Activated CD8-positive, alpha-beta T cell treated with anti-CD3 and anti-CD28 coated beads for 36 hours (primary cell): ENCODE results near the gene ZNF281. TPM values are rescaled to one million over a fixed set of nuclear protein-coding genes. Genes with fewer than 3 reads are reported as not detected.
A peak's percentile ranks its signal among the peaks of the same experiment; 100 is the strongest.

Experiments used
- ATAC-seq: fragments of 200-7000 bp; cut with Tn5 transposase; one replicate; pipeline ENCODE4 v1.10.0; 2021; ENCODE audit warnings: mild to moderate bottlenecking, moderate library complexity
- CTCF ChIA-PET: fragments of 350-600 bp; sonication (Branson Sonifier 250); formaldehyde crosslinking; loops from one replicate; lab custom pipeline; 2021; ENCODE audit warnings: antibody characterized with exemption; lab: Charles Lee
- POLR2A ChIA-PET: fragments of 350-600 bp; sonication (Branson Sonifier 250); formaldehyde crosslinking; loops from one replicate; lab custom pipeline; 2021; ENCODE audit warnings: antibody characterized with exemption; lab: Charles Lee
- DNase-seq: peaks from one replicate; pipeline ENCODE4 v3.0.0-alpha.2; 2020
- H3K27ac Mint-ChIP-seq: one replicate; pipeline ENCODE4 v1.8.0; 2021; ENCODE audit warnings: mild to moderate bottlenecking, mixed read lengths
- H3K27me3 Mint-ChIP-seq: one replicate; pipeline ENCODE4 v1.8.0; 2021; ENCODE audit warnings: mixed read lengths
- H3K36me3 Mint-ChIP-seq: one replicate; pipeline ENCODE4 v1.8.0; 2021; ENCODE audit warnings: low read depth, mixed read lengths
- H3K4me1 Mint-ChIP-seq: one replicate; pipeline ENCODE4 v1.8.0; 2021; ENCODE audit warnings: low read depth, mixed read lengths
- H3K4me3 Mint-ChIP-seq: one replicate; pipeline ENCODE4 v1.8.0; 2021; ENCODE audit warnings: mild to moderate bottlenecking, moderate library complexity, mixed read lengths
- H3K9me3 Mint-ChIP-seq: one replicate; pipeline ENCODE4 v1.8.0; 2021; ENCODE audit warnings: mixed read lengths
- CTCF ChIP-seq: fragments of 200-600 bp; IDR thresholded peaks from one replicate; pipeline ENCODE4 v1.8.0; 2022; ENCODE audit warnings: antibody characterized with exemption, mild to moderate bottlenecking
- intact Hi-C: fragments of 100-400 bp; cut with micrococcal nuclease; formaldehyde crosslinking; loops from one replicate; pipeline ENCODE4 v1.10.0; 2022
- total RNA-seq, 2 experiments: library from RNA; stranded (reverse); gene quantifications; one replicate each; pipeline ENCODE4 v1.2.3, GENCODE V29; 2021

Gene ZNF281
- total RNA-seq, 2 experiments from 2014 or later, result 12.0 to 12.2 TPM

- POLR2A ChIA-PET, result no interaction called here
- Mint-ChIP-seq H3K27ac (no peak overlapping the region), H3K4me1 (peaks cover 64% of the 10 kb centered on the region), H3K27me3 (no peaks in the 10 kb centered on the region), H3K9me3 (no peaks in the 10 kb centered on the region), H3K36me3 (peaks cover 58% of the 10 kb centered on the region), H3K4me3 (peak overlapping the region; percentile 7)
- no peak for TF ChIP-seq CTCF
- intact Hi-C loops, result loop anchor here (10.0 kb wide), 1 partner anchor 79 kb away; no protein-coding TSS in a partner anchor
- ATAC-seq, result no peak
- DNase-seq, result no peak
- CTCF ChIA-PET, result no interaction called here
These were observed 3.6 kb downstream of the ZNF281 start for GRCh38 chr1:200406161-200406797.

- Mint-ChIP-seq H3K27ac (no peak overlapping the region), H3K36me3 (peaks cover 58% of the 10 kb centered on the region), H3K4me3 (peak overlapping the region; percentile 4), H3K27me3 (no peaks in the 10 kb centered on the region), H3K4me1 (peaks cover 60% of the 10 kb centered on the region), H3K9me3 (no peaks in the 10 kb centered on the region)
- intact Hi-C loops, result loop anchor here (10.0 kb wide), 1 partner anchor 80 kb away; no protein-coding TSS in a partner anchor
- ATAC-seq (no peak), DNase-seq (no peak)
- ChIA-PET POLR2A (interaction anchor here (0.8 kb wide), 1 partner anchor 16 kb away, joined by 3 read pairs; no protein-coding TSS in a partner anchor), CTCF (interaction anchor here (1.1 kb wide), 1 partner anchor 9 kb away, joined by 3 read pairs; no protein-coding TSS in a partner anchor)
- TF ChIP-seq CTCF, result no peak
These were observed 4.6 kb downstream of the ZNF281 start for GRCh38 chr1:200405264-200405663.

- TF ChIP-seq CTCF, result no peak
- Mint-ChIP-seq H3K4me1 (peaks cover 45% of the 10 kb centered on the region), H3K4me3 (no peak overlapping the region), H3K36me3 (peaks cover 38% of the 10 kb centered on the region), H3K27me3 (no peaks in the 10 kb centered on the region), H3K27ac (no peak overlapping the region), H3K9me3 (no peaks in the 10 kb centered on the region)
- DNase-seq (no peak), ATAC-seq (no peak)
- ChIA-PET POLR2A (no interaction called here), CTCF (no interaction called here)
- intact Hi-C loops, result loop anchor here (10.0 kb wide), 1 partner anchor 83 kb away; no protein-coding TSS in a partner anchor
These were observed 8.1 kb downstream of the ZNF281 start for GRCh38 chr1:200401708-200402107.

- ChIA-PET CTCF (interaction anchor here (0.8 kb wide), 1 partner anchor 19 kb away, joined by 3 read pairs; no protein-coding TSS in a partner anchor), POLR2A (no interaction called here)
- Mint-ChIP-seq H3K27ac (no peak overlapping the region), H3K36me3 (peaks cover 35% of the 10 kb centered on the region), H3K4me1 (peaks cover 41% of the 10 kb centered on the region), H3K9me3 (no peaks in the 10 kb centered on the region), H3K4me3 (no peak overlapping the region), H3K27me3 (no peaks in the 10 kb centered on the region)
- ATAC-seq (no peak), DNase-seq (no peak)
- no peak for TF ChIP-seq CTCF
- intact Hi-C loops, result loop anchor here (10.0 kb wide), 1 partner anchor 84 kb away; no protein-coding TSS in a partner anchor
These were observed 8.6 kb downstream of the ZNF281 start for GRCh38 chr1:200401263-200401662.

- CTCF ChIA-PET, result interaction anchor here (0.8 kb wide), 1 partner anchor 19 kb away, joined by 3 read pairs; no protein-coding TSS in a partner anchor
- H3K4me1 Mint-ChIP-seq, result peaks cover 35% of the 10 kb centered on the region
- intact Hi-C loops, result loop anchor here (10.0 kb wide), 1 partner anchor 84 kb away; no protein-coding TSS in a partner anchor
- H3K27me3 Mint-ChIP-seq, result no peaks in the 10 kb centered on the region
- no peak overlapping the region for H3K27ac Mint-ChIP-seq
- H3K36me3 Mint-ChIP-seq, result peaks cover 30% of the 10 kb centered on the region
- DNase-seq (no peak), ATAC-seq (no peak)
- POLR2A ChIA-PET, result no interaction called here
- no peak overlapping the region for H3K4me3 Mint-ChIP-seq
- no peaks in the 10 kb centered on the region for H3K9me3 Mint-ChIP-seq
- TF ChIP-seq CTCF, result no peak
These were observed 9.3 kb downstream of the ZNF281 start for GRCh38 chr1:200400556-200400955.
